Gastroesophageal sphincter (tissue), 4 donors: ENCODE data around the gene MSH3. TPM values are rescaled to one million over a fixed set of nuclear protein-coding genes. Genes with fewer than 3 reads are reported as not detected.

ENCODE experiments used
- ATAC-seq: fragments of 150-250 bp; one replicate; pipeline ENCODE4 v1.9.1; 2016; ENCODE audit warnings: mild to moderate bottlenecking, moderate library complexity
- H3K27ac ChIP-seq, 4 donors: fragments of 200-600 bp; sonication (generic) in 3 of 4; 1 replicate in 3 of 4; 2 replicates in 1 of 4; pipeline ENCODE4 v1.5.1; 2016 to 2019
- H3K27me3 ChIP-seq: fragments of 200-600 bp; sonication (generic); one replicate; pipeline ENCODE4 v1.5.1; 2019
- H3K36me3 ChIP-seq, 2 donors: fragments of 200-600 bp; sonication (generic); one replicate each; pipeline ENCODE4 v1.5.1; 2019; ENCODE audit warnings: control low read depth in 1 of 2
- H3K4me1 ChIP-seq, 3 donors: fragments of 200-600 bp; sonication (generic); 1 replicate in 2 of 3; 2 replicates in 1 of 3; pipeline ENCODE4 v1.5.1; 2016 to 2019; ENCODE audit warnings: control low read depth in 2 of 3
- H3K4me3 ChIP-seq, 2 donors: fragments of 200-600 bp; sonication (generic); one replicate each; pipeline ENCODE4 v1.5.1; 2019; ENCODE audit warnings: mild to moderate bottlenecking in 1 of 2, moderate library complexity in 1 of 2
- H3K9me3 ChIP-seq, 3 donors: fragments of 200-600 bp; sonication (generic); one replicate each; pipeline ENCODE4 v1.5.1; 2017 to 2019; ENCODE audit warnings: control low read depth in 2 of 3
- EP300 ChIP-seq: sonication (generic); formaldehyde crosslinking; IDR thresholded peaks from one replicate; pipeline ENCODE4 v1.6.1; 2017; ENCODE audit warnings: antibody characterized with exemption, mild to moderate bottlenecking
- POLR2A ChIP-seq, 2 donors: fragments of 450-650 bp; IDR thresholded peaks; one replicate each; pipeline ENCODE4 v1.6.1; 2017; ENCODE audit warnings: antibody characterized with exemption in 2 of 2, mild to moderate bottlenecking in 2 of 2, moderate library complexity in 1 of 2
- POLR2AphosphoS5 ChIP-seq: sonication (generic); formaldehyde crosslinking; IDR thresholded peaks from one replicate; pipeline ENCODE4 v1.6.1; 2017; ENCODE audit warnings: antibody characterized with exemption
- WGBS, 2 donors: methylation state at CpG; one replicate each; pipeline ENCODE4 v1.1.5; 2018; ENCODE audit warnings: low coverage in 1 of 2; 5-methylcytosine and 5-hydroxymethylcytosine counted together
- total RNA-seq, 4 donors: library from RNA; depleted of rRNA; stranded (reverse); fragments of >200 nt; gene quantifications; one replicate each; pipeline ENCODE4 v1.1.0, GENCODE V29; 2016
- TF ChIP-seq, protein P1 (sequence below), 4 experiments: fragments of 200-600 bp in 2 of 4; fragments of 450-650 bp in 2 of 4; sonication (generic) in 1 of 4; IDR thresholded peaks; one replicate each; pipeline ENCODE4 v1.5.1; 2017 to 2019; ENCODE audit warnings: antibody characterized with exemption in 4 of 4, mild to moderate bottlenecking in 2 of 4, moderate library complexity in 2 of 4

Gene MSH3
- total RNA-seq, 4 donors from 2014 or later, result 10.7 to 14.0 (median 12.0) TPM

DNA sequence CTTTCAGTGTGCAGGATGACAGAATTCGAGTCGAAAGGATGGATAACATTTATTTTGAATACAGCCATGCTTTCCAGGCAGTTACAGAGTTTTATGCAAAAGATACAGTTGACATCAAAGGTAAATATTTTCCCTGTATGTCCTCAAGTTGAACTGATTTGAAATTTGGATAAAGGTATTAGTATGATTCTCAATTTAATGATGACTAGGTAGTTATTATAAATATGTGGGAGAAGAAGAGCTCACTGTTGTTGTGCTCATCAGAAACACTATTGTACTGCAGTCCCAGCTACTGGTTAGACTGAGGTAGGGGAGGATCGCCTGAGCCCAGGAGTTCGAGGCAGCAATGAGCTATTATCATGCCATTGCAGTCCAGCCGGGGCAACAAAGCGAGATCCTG is 71.0 kb downstream of the MSH3 start:
- H3K27ac ChIP-seq, result no peak overlapping the region
- peaks cover 0 to 56% of the 10 kb centered on the region in 2 donors for H3K36me3 ChIP-seq
- no peaks in the 10 kb centered on the region for H3K4me1 ChIP-seq
- TF ChIP-seq POLR2AphosphoS5 (no peak), POLR2A (IDR thresholded peaks at IDR 0.05) (no peak), EP300 (no peak)
- TF ChIP-seq, protein P1, sequence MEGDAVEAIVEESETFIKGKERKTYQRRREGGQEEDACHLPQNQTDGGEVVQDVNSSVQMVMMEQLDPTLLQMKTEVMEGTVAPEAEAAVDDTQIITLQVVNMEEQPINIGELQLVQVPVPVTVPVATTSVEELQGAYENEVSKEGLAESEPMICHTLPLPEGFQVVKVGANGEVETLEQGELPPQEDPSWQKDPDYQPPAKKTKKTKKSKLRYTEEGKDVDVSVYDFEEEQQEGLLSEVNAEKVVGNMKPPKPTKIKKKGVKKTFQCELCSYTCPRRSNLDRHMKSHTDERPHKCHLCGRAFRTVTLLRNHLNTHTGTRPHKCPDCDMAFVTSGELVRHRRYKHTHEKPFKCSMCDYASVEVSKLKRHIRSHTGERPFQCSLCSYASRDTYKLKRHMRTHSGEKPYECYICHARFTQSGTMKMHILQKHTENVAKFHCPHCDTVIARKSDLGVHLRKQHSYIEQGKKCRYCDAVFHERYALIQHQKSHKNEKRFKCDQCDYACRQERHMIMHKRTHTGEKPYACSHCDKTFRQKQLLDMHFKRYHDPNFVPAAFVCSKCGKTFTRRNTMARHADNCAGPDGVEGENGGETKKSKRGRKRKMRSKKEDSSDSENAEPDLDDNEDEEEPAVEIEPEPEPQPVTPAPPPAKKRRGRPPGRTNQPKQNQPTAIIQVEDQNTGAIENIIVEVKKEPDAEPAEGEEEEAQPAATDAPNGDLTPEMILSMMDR (IDR thresholded peaks at IDR 0.05), result no peak
- no peaks in the 10 kb centered on the region for H3K27me3 ChIP-seq
- WGBS, 2 donors, result 94% methylated on average over 6 of the region's 6 CpGs
- ATAC-seq, result no peak
- H3K4me3 ChIP-seq, result no peak overlapping the region
- H3K9me3 ChIP-seq, result no peaks in the 10 kb centered on the region

DNA sequence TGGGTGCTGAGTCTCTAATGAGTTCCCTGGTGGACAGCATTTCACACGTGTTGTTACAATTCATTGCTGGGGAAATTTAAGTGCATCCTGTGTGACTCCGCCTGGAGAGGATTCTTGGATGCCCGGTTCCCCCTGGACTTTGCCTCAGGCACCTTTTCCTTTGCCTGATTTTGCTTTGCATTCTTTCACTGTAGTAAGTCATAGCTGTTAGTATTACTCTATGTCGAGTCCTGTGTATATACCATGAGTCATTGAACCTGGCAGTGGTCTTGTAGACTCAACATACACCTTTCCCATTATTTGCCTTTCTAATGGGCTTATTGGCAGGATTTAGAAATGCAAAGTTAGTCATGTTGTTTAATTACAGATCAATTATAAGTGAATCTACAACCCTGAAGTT is 82.3 kb downstream of the MSH3 start:
- H3K36me3 ChIP-seq, result peaks cover 0 to 8% of the 10 kb centered on the region in 2 donors
- WGBS, 2 donors, result 30 to 40% methylated on average over 1 of the region's 4 CpGs
- H3K27me3 ChIP-seq, result no peaks in the 10 kb centered on the region
- H3K4me1 ChIP-seq, result no peaks in the 10 kb centered on the region
- H3K27ac ChIP-seq, result no peak overlapping the region
- no peak for TF ChIP-seq EP300
- no peak overlapping the region for H3K4me3 ChIP-seq
- H3K9me3 ChIP-seq, result no peaks in the 10 kb centered on the region
- no peak for ATAC-seq

DNA sequence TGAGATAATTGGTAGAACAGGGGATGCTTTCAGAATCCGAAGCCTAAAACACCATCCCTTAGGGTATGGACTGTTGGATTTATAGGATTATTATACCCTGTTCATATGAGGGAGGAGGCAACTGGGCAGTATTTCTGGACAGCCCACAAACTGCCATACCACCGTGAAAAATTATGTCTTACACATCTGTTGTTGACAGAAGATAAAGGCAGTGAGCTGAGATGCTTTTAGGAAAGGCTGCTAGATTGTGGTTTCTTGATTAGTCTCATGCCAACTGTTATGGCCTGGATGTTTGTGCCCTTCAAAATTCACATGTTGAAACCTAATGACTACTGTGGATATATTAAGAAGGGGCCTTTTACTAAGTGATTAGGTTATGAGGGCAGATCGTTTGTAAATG is 84.0 kb downstream of the MSH3 start:
- TF ChIP-seq EP300 (no peak), POLR2A (IDR thresholded peaks at IDR 0.05) (no peak), POLR2AphosphoS5 (no peak)
- TF ChIP-seq, protein P1 (IDR thresholded peaks at IDR 0.05), result no peak
- H3K36me3 ChIP-seq, result peaks cover 0 to 23% of the 10 kb centered on the region in 2 donors
- no peak overlapping the region for H3K27ac ChIP-seq
- WGBS, 2 donors, result 73 to 100% methylated on average over 2 to 3 of the region's 3 CpGs
- no peaks in the 10 kb centered on the region for H3K4me1 ChIP-seq
- no peaks in the 10 kb centered on the region for H3K9me3 ChIP-seq
- no peak for ATAC-seq
- H3K4me3 ChIP-seq, result no peak overlapping the region
- no peaks in the 10 kb centered on the region for H3K27me3 ChIP-seq

DNA sequence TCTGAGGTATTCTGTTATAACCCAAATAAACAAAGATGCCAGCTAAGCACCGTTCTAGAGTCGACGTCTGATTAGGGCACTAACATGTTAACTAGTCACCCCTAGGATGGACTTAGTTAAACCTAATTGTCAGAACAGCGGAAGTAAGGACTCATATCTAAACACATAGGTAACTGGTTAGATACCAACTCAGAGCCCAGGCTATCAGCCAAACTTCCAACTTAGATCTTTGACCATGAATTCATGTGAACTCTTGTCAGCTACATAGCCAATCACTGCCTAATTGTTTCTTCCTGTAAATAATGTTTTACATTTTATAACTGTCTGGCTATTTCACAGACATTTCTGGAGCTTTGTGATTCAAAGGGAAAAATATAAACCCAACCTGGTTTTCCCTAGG is 84.6 kb downstream of the MSH3 start:
- Histone ChIP-seq H3K27me3 (no peaks in the 10 kb centered on the region), H3K9me3 (no peaks in the 10 kb centered on the region), H3K4me1 (no peaks in the 10 kb centered on the region), H3K4me3 (no peak overlapping the region), H3K27ac (no peak overlapping the region), H3K36me3 (peaks cover 0 to 19% of the 10 kb centered on the region in 2 donors)
- TF ChIP-seq POLR2A (IDR thresholded peaks at IDR 0.05) (no peak), POLR2AphosphoS5 (no peak), EP300 (no peak)
- TF ChIP-seq, protein P1 (IDR thresholded peaks at IDR 0.05), result no peak
- WGBS, 2 donors, result 73 to 83% methylated on average over 1 to 4 of the region's 4 CpGs
- no peak for ATAC-seq

DNA sequence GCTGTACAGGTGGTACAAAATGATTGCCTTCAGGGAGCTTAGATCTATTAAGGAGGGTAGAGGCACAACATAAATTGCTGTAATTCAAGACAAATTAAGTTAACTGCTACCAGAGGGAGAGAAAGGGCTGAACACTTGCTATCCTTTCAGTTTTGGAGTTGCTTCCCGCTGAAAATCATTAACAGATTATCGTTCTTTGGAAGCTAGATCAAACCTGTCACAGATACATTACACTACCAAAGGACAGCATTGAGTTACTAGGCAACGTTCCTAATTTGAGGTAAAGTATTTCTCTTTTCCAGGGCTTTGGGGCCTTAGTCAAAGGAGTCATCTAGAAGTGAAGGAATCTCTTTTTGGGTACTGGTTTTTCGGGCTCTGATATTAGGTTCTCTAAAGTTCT is 85.0 kb downstream of the MSH3 start:
- Histone ChIP-seq H3K4me3 (no peak overlapping the region), H3K4me1 (no peaks in the 10 kb centered on the region), H3K27me3 (no peaks in the 10 kb centered on the region), H3K36me3 (peaks cover 0 to 19% of the 10 kb centered on the region in 2 donors), H3K27ac (no peak overlapping the region), H3K9me3 (no peaks in the 10 kb centered on the region)
- TF ChIP-seq POLR2AphosphoS5 (no peak), POLR2A (IDR thresholded peaks at IDR 0.05) (no peak), EP300 (no peak)
- TF ChIP-seq, protein P1 (IDR thresholded peaks at IDR 0.05), result no peak
- WGBS, 2 donors, result 82 to 88% methylated on average over 4 of the region's 4 CpGs
- no peak for ATAC-seq
